Cardiac septum (tissue), 1 donor: ENCODE data around the gene PLB1. TPM values are rescaled to one million over a fixed set of nuclear protein-coding genes. Genes with fewer than 3 reads are reported as not detected.

Experiments
- DNase-seq: peaks from one replicate; pipeline ENCODE4 v3.0.0-alpha.2; 2020; ENCODE audit warnings: low spot score
- intact Hi-C: fragments of 100-400 bp; cut with DNase I; formaldehyde crosslinking; loops from one replicate; pipeline ENCODE4 v1.14.0; 2022
- total RNA-seq: library from RNA; stranded (reverse); fragmentation: NEBNext Ultra II Directional; extraction: Animal tissue kit (Norgen Biotek cat#: 25700); gene quantifications from one replicate; pipeline ENCODE4 v1.2.1, GENCODE V29; 2021
- donor health status: DM: no; HTN: no; CAD: no.

Gene PLB1
- total RNA-seq, 1 donor from 2014 or later: 2.0 TPM

- intact Hi-C loops: no loop called here
- DNase-seq: peak; percentile 29
Measured at GRCh38 chr2:28617502-28618184, 121.8 kb downstream of the PLB1 start.

GRCh38 chr2:28618221-28619141 is 122.6 kb downstream of the PLB1 start:
- intact Hi-C loops: no loop called here

DNA sequence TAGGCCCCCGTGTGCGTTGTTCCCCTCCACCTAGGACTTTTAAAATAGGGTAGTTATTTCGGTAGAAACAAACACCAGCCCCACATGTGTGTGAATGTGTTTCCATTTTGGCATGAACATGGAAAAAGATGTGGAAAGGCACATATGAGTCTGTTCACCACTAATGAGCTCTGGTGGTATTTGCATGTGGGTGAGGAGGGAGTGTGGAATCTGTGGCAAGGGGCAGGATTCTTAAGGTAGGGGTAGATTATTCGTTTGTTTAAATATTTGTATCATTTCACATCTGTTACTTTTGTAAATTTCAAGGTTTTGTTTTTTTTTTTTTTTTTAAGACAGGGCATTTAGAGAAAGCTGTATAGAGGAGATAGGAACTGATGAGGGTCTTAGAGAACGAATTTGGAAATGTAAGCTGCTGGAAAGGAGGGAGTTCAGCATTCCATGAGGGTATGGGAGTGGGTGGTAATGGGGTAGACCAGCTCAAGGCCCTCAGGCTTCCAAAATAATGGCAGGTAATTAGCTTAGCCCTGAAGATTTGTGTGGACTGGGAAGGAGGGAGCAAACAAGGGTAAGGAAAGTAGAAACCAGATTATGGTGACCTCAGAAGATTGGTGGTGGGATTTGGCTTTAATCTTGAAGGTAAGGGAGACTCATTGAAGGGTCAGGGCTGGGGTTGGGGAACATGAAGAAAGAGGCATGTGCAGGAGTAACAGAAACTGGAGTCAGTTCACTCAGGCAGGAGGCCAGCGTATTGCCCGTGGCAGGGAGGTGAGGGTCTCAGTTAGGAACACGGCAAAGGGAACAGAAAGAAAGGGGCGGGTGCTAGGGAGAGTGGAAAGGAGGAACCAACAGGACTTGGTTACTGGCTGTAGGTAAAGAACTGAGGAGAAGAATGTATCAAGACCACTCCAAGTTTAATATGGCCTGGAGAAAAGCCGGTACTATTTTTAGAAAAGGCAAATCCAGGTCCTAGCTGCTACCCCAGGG is 123.6 kb downstream of the PLB1 start:
- intact Hi-C loops: no loop called here
- DNase-seq: no peak

More at GRCh38 chr2:28618221-28619141, 122.6 kb downstream of the PLB1 start:
- DNase-seq: peak; percentile 33

DNA sequence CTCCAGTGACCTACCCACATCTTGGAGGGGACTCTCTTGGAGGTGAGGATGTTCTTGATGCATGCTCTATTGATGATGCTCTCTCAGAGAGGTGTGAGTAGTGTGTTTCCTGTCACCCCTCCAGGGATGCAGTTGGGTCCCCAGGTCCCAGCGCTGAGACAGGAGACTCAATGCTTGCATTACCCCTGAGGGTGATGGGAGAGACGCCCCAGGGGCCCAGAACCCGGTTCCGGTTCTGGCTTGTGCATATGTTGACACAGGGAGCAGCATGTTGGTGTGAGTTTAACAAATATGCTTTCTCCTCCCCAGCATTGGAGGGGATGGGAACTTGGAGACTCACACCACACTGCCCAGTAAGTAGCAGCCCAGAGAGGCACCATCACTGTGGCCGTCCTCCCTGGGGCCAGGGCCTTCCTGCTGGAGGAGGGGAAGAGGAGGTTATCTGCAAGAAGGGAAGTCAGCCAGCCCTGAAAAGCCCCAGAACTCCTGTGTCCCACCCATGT is 124.5 kb downstream of the PLB1 start:
- intact Hi-C loops: no loop called here
- DNase-seq: no peak

- intact Hi-C loops: no loop called here
- DNase-seq: no peak
Measured at GRCh38 chr2:28620801-28621171, 124.9 kb downstream of the PLB1 start.

DNA sequence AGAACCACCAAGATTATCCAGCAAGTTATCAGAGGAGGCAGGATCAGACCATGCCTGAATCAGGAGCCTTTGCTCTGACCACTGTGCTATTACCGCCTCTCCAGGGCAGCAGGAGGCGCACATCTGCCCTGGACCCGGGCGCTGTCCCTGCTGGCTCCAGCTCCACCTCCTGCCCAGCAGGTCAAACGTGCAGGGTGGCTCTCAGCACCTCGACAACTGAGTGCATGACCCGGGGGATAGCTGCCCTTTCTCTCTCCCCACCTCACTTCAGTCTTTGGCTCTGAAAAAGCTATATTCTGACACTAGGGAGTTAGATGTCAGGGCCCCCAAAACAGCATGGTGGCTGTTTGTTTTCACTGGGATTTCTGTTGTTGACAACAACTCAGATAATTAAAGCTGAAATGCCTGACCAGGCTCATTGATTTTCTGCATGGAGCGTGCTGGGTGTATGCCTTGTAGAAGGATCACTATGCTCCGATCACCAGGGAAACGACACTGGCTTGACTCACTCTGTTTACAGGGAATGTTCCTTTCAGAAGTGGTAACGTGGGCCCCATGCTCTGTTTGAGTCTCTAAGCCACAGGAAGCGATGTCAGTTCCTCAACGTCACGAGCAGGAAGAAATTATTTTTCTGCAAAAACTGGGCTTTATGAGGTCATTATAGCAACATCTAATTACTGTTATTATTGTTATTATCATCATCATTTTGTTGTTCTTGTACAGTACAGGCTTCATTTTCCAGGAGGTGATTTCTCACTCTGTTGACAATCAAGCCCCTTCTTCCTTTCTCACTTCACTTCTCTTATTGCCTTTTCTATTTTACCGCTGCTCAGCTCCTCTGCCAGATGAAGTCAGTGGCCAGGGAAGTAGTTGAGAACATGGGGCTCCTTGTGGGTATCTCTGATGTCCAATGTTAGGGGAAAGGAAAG is 125.6 kb downstream of the PLB1 start:
- DNase-seq: no peak
- intact Hi-C loops: no loop called here

DNA sequence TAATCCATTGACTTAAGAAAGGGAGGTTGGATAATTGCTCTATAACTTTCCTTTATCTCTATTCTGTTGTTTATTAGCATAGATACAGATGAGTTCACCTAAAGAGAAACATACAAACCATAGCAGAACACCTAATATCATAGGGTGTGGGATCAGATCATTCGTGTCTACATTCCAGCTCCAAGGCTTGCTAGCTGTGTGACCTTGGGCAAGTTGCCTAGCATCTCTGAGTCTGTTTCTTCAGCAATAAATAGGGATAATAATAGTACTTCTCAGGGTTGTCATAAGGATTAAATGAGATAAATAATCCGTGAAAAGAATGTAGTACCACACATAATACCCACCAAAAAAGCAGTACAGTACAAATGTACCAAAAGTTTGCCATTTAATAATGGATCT is 126.2 kb downstream of the PLB1 start:
- intact Hi-C loops: no loop called here
- DNase-seq: no peak

DNA sequence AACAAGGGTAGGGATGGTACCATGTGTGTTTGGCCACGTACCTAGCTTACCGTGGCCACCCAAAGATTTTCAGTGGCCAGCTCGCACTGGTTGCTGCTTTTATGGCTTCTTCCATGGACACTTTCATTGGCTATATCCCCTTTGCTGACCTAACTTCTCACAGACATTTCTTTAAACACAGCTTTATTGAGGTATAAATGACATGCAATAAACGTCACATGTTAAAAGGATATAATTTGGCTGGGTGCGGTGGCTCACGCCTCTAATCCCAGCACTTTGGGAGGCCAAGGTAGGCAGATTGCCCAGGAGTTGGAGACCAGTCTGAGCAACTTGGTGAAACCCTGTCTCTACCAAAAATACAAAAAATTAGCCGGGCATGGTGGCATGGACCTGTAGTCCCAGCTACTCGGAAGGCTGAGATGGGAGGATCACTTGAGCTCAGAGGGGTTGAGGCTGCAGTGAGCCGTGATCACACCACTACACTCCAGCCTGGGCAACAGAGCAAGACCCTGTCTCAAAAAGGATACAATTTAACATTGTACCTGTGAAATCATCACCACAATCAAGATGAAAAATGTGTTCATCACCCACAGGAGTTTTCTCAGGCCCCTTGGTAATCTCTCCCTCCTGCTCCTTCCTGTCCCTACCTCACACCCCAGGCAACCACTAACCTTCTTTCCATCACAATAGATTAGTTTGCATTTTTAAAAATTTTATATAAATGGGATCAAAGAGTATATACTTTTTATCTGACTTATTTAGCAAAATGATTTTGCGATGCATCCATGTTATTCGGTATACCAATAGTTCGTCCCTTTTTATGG is 127.9 kb downstream of the PLB1 start:
- DNase-seq: no peak
- intact Hi-C loops: loop anchor here (2.0 kb wide), 2 partner anchors 15 to 79 kb away; no protein-coding TSS in a partner anchor

- intact Hi-C loops: loop anchor here (2.0 kb wide), 2 partner anchors 16 to 78 kb away; no protein-coding TSS in a partner anchor
Measured at GRCh38 chr2:28624436-28624792, 128.6 kb downstream of the PLB1 start.

DNA sequence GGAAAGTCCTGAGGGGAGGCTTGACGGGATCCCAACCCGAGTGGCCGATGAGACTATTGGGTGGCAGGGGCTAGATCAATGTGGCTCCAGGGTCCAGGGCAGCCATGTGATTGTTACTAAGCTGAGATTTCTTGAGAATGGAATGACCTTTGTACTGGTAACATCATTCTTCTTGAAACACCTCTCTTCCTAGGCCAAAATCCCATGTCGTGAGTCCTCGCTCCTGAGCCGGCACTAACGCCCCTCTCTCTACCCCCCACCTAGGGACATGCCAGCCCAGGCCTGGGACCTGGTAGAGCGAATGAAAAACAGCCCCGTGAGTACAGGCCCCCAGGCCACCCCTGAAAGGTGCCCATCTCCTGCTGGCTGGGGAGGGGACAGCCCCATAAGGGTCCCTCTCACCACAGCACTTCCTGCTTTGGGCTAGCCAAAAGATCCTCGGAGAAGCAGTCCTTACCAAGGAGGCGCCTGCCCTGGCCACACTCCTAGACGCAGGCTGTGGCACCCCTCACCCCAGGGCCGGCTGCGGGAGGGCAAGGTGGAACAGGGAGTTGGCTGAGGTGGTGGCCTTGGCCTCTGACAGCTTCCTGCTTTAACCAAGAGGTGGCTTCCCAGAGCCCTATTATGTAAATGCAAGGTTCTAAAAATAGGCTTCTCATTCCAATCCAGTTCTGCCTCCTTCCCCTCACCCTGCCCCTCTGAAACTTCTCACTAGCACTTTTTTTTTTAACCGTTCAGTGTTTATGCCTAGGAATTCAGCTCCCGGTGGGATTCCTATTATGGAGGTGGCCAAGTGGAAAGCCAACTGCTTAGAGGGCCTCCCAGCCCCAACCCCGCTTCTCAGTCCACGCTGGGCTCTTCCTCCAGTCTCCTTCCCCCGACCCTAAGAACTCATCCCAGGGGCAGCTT is 129.2 kb downstream of the PLB1 start:
- no peak for DNase-seq
- intact Hi-C loops: loop anchor here (2.0 kb wide), 2 partner anchors 16 to 78 kb away; no protein-coding TSS in a partner anchor

More at GRCh38 chr2:28624436-28624792, 128.6 kb downstream of the PLB1 start:
- DNase-seq: no peak

- intact Hi-C loops: no loop called here
- no peak for DNase-seq
Measured at GRCh38 chr2:28626376-28626775, 130.5 kb downstream of the PLB1 start.

DNA sequence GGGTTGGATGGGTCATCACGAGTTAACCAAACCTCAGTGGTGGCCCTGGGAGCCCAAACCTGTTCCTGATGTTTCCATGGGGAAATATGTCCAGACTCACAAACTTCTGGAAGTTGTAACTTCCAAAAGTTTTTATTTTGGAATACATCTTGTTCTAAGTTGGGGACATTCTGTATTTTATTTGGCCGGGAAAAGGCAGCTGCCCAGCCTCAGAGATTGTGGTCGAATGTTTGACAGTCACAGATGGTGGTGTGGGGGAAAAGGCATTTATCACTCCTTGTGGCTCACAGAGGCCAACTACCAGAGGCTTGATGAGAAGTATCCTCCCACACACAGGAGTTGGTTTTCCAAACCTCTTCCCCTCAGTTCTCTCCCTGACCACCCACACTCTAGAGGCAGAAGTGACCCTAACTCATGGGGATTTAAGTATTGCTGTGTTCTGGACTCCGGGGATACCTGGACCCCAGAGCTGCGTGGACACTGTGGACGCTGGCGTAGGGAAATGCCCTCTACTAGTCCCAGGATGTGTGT is 131.1 kb downstream of the PLB1 start:
- intact Hi-C loops: no loop called here
- DNase-seq: peak; percentile 47

DNA sequence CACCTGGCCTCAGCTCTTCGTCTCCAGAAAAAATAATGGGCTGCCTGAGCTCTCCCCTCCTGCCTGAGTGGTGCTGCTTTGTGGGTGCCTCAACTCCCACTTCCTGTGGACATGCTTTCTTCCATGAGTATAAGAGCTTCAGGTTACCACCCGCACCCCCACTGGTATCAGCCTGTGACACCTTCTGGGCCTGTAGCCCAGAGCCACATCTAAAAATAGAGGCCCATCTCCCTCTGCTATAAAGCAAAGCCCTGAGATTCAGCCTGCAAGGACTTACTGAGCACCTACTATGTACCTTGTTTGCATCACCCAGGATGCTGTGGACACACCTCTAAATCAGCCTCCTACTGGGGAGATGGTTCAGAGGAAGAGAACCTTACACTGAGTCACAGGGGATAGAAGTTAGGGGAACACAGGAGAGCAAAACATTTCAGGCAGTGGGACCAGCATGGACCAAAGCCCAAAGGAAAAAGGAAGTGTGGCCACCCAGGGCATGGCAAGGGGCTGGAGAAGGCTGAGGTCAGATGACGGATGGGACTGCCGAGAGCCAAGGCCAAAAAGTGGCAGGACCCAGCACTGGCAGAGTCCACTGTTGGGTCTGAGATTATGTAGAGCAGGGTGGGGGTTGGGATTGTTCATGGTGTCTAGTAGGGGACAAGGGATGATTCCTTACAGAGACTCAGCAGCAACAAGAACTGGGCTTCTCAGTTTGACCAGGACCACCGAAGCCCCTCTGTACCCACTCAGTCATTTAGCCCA is 132.0 kb downstream of the PLB1 start:
- DNase-seq: peak; percentile 71
- intact Hi-C loops: no loop called here

DNA sequence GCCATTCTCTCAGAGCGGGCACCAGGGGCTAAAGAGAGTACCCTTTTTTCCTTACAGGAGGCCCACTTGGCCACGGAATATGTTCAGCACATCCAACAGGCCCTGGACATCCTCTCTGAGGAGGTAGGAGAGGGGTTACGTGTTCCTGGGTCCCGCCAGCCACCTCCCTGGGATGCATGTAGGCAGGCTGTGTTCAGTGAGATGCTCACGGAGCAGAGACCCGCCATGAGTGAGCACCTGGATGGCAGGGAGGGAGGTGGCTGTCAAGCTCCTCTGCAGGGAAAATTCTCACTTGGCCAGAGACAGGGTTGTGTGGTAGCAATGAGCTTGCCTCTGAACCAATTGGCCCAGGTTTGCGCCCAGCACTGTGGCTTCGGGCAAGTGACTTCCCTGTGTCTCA is 132.6 kb downstream of the PLB1 start:
- peak; percentile 64 for DNase-seq
- intact Hi-C loops: no loop called here

GRCh38 chr2:28628987-28629386 is 133.1 kb downstream of the PLB1 start:
- intact Hi-C loops: no loop called here
- DNase-seq: peak; percentile 74

DNA sequence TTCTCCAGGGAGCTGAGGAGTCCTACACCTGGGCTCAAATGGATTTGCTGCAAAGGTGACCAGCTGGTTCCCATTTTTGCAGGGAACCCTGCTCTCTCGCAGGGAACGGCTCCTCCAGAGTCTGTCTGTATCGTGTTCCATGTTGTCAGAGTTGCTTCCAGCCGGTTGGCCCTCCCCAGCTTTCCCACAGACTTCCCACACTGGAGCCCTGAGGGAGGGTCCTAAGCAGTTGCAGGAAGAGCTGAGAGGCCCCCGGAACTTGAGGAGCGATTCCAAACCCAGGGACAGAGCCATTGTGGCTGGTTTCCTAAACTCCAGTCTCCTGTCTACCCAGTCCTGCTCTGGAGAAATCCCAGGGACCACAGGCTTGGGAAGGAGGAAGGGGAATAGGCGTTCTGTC is 134.1 kb downstream of the PLB1 start:
- intact Hi-C loops: no loop called here
- DNase-seq: peak; percentile 55
